Nephron progenitor cell (in vitro differentiated cells): ENCODE data around the gene IL23A.

Source experiments
- DNase-seq: peaks from one replicate; pipeline ENCODE4 v3.0.0; 2021
- H3K27ac Mint-ChIP-seq: 2 replicates; pipeline ENCODE4 v1.8.0; 2021; ENCODE audit warnings: mild to moderate bottlenecking, moderate library complexity, mixed read lengths
- H3K27me3 Mint-ChIP-seq: 2 replicates; pipeline ENCODE4 v1.8.0; 2021; ENCODE audit warnings: mild to moderate bottlenecking, low read depth, mixed read lengths; ENCODE audit not compliant: poor library complexity
- H3K36me3 Mint-ChIP-seq: 2 replicates; pipeline ENCODE4 v1.8.0; 2021; ENCODE audit warnings: low read depth, mixed read lengths
- H3K4me1 Mint-ChIP-seq: 2 replicates; pipeline ENCODE4 v1.8.0; 2021; ENCODE audit warnings: mixed read lengths
- H3K4me3 Mint-ChIP-seq: 2 replicates; pipeline ENCODE4 v1.8.0; 2021; ENCODE audit warnings: mild to moderate bottlenecking, moderate library complexity, mixed read lengths
- H3K9me3 Mint-ChIP-seq: 2 replicates; pipeline ENCODE4 v1.8.0; 2021; ENCODE audit warnings: mild to moderate bottlenecking, moderate library complexity, mixed read lengths
- TF ChIP-seq, protein P1 (sequence below): fragments of 200-600 bp; sonication (generic); IDR thresholded peaks from 2 replicates; pipeline ENCODE4 v1.5.0; 2021; ENCODE audit warnings: antibody characterized with exemption

The IL23A gene

DNA sequence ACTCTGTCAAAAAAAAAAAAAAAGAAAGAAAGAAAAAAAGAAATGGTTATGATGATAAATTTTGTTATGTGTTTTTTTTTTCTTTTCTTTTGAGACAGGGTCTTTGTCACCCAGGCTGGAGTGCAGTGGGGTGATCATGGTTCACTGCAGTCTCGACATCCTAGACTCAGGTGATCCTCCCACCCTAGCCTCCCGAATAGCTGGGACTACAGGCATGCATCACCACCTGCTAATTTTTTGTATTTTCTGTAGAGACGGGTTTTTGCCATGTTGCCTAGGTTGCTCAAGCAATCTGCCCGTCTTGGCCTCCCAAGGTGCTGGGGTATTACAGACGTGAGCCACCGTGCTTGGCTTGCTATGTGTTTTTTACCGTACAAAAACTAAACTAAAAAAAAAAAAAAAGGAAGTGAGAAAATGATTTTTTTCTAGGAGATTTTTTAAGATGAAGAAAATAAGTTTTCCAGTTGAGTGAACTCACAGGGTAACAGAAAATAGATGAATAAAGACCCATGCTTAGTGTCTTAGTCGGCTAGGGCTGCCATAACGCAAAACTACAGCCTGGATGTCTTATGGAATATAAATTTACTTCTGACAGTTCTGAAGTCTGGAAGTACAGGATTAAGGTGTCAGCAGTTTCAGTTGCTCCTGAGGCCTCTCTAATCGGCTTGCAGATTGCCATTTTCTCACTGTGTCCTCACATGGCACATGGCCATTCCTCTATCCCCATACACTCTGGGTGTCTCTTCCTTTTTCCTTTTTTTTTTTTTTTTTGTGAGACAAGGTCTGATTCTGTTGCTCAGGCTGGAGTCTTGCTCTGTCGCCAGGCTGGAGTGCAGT lies 37.1 kb downstream of the IL23A start:
- DNase-seq: no peak
- peaks cover 23% of the 10 kb centered on the region for H3K4me1 Mint-ChIP-seq
- peaks cover 7% of the 10 kb centered on the region for H3K36me3 Mint-ChIP-seq
- H3K27me3 Mint-ChIP-seq: peaks cover 22% of the 10 kb centered on the region
- H3K9me3 Mint-ChIP-seq: peaks cover 29% of the 10 kb centered on the region
- TF ChIP-seq, protein P1, sequence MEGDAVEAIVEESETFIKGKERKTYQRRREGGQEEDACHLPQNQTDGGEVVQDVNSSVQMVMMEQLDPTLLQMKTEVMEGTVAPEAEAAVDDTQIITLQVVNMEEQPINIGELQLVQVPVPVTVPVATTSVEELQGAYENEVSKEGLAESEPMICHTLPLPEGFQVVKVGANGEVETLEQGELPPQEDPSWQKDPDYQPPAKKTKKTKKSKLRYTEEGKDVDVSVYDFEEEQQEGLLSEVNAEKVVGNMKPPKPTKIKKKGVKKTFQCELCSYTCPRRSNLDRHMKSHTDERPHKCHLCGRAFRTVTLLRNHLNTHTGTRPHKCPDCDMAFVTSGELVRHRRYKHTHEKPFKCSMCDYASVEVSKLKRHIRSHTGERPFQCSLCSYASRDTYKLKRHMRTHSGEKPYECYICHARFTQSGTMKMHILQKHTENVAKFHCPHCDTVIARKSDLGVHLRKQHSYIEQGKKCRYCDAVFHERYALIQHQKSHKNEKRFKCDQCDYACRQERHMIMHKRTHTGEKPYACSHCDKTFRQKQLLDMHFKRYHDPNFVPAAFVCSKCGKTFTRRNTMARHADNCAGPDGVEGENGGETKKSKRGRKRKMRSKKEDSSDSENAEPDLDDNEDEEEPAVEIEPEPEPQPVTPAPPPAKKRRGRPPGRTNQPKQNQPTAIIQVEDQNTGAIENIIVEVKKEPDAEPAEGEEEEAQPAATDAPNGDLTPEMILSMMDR: no peak
- no peak overlapping the region for H3K27ac Mint-ChIP-seq
- H3K4me3 Mint-ChIP-seq: no peak overlapping the region

DNA sequence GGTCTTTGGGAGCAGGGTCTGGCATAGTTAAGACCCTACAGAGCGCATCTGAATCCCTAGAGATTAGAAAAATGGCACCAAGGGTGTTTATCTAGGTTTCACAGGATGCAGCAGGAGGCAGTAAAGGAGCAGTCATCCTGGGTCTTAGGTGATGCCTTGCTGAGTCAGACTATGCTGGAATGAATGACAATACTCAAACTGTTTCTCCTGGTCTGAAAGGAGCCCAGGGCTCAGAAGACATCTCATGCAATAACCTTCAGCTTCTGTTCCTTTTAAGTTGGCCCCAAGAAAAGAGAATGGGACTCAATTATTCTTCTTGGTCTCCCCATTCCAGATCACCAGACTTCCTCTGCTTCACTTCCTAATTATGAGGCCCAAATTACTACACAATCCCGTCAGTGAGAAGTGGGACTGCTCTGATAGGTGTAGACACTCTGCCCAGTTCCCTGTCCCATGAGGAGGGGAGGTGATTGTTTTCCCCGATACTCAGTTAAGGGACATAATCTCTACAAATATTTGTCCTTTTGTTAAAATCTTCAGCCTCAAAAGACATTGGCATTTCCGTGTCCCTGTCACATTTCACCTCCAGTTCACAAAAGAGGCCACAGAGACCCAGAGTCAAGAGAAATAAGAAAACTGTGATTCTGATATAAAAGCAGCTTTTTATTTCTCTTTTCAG lies 38.8 kb downstream of the IL23A start:
- no peak for DNase-seq
- Mint-ChIP-seq H3K27me3 (peaks cover 18% of the 10 kb centered on the region), H3K36me3 (peaks cover 7% of the 10 kb centered on the region), H3K4me1 (peaks cover 23% of the 10 kb centered on the region), H3K4me3 (no peak overlapping the region), H3K27ac (no peak overlapping the region), H3K9me3 (peaks cover 21% of the 10 kb centered on the region)
- TF ChIP-seq, protein P1: no peak

DNA sequence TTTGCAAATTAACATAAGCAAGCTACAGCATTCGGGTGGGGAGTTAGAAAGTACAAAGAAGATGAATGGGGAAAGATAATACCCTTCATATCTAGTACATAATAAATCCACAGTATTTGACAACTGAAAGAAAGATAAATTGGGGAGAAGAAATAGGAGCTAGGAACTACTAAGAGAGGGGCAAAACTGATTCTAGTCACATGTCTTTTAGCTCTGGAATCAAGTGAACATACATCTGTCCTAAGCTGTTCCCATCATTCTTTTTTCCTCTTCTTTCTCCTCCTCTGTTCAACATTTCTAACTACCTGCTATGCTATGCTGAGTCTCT lies 39.3 kb downstream of the IL23A start:
- Mint-ChIP-seq H3K4me3 (no peak overlapping the region), H3K9me3 (peaks cover 16% of the 10 kb centered on the region), H3K27ac (no peak overlapping the region)

DNA sequence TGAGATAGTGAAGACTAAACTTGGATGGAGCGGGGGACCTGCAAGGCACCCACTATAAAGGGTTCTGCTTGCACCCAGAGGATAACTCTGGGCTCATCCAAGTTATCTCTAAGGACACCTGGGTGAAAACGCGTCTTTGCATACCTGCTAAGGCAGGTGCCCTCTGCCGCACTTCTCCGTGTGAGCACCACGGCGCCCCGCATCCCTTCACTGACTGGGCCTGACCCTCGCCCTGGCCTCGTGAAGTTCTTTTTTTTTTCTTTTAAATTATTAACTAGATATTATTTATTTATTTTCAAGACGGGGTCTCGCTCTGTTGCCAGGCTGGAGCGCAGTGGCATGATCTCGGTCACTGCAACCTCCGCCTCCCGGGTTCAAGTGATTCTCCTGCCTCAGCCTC lies 43.9 kb downstream of the IL23A start:
- no peaks in the 10 kb centered on the region for H3K36me3 Mint-ChIP-seq
- H3K27me3 Mint-ChIP-seq: peaks cover 22% of the 10 kb centered on the region
- TF ChIP-seq, protein P1: no peak
- no peak for DNase-seq
- H3K27ac Mint-ChIP-seq: no peak overlapping the region
- no peak overlapping the region for H3K4me3 Mint-ChIP-seq
- H3K9me3 Mint-ChIP-seq: peaks cover 8% of the 10 kb centered on the region
- H3K4me1 Mint-ChIP-seq: peaks cover 24% of the 10 kb centered on the region

More for the DNA sequence above, 39.3 kb downstream of the IL23A start:
- peaks cover 23% of the 10 kb centered on the region for H3K4me1 Mint-ChIP-seq
- H3K36me3 Mint-ChIP-seq: peaks cover 7% of the 10 kb centered on the region
- peaks cover 15% of the 10 kb centered on the region for H3K27me3 Mint-ChIP-seq
- TF ChIP-seq, protein P1: no peak
- no peak for DNase-seq

DNA sequence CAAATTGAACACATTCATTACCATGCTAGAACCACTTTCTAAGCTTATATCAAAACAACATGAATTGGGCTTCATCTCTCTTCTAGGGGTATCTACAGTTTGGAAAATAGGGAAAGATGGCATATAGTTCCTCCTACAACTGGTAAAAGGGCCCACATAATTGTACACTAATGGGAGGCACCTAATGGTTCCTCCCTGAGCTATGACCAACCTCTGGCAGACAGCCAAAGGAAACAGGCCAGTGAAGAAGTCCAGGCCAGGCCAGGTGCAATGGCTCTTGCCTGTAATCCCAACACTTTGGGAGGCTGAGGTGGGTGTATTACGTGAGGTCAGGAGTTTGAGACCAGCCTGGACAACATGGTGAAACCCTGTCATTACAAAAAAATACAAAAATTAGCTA lies 47.2 kb downstream of the IL23A start:
- Mint-ChIP-seq H3K27me3 (peaks cover 20% of the 10 kb centered on the region), H3K9me3 (peaks cover 5% of the 10 kb centered on the region), H3K27ac (no peak overlapping the region), H3K4me1 (peaks cover 38% of the 10 kb centered on the region), H3K4me3 (no peak overlapping the region), H3K36me3 (no peaks in the 10 kb centered on the region)
- no peak for DNase-seq
- TF ChIP-seq, protein P1: no peak
